ENCODE measurements around the gene GABRB1.

- TF ChIP-seq CTCF (IDR thresholded peaks at IDR 0.05): no peak
- no peak for TF ChIP-seq POLR2A (IDR thresholded peaks at IDR 0.05)
Observed at GRCh38 chr4:47143261-47143660, 111.9 kb downstream of the GABRB1 start.

Measured in thyroid gland (tissue), 4 donors.